ENCODE measurements around the gene MRPL38.
"Not testable (repeated sequence)": the region's sequence is repeated elsewhere in the genome, so short reads cannot be mapped to it uniquely, and the experiment has no call there.

Gene MRPL38

GRCh38 chr17:75889454-75889853, 15.2 kb downstream of the MRPL38 start:
- WGBS, 2 experiments = 91 to 92% methylated on average over 6 of the region's 6 CpGs
- no peak overlapping the region for H3K4me3 ChIP-seq (ENCODE audit: insufficient read depth, low read depth, low read length)

GRCh38 chr17:75888484-75888883, 16.2 kb downstream of the MRPL38 start:
- no peaks in the 10 kb centered on the region for H3K9me3 ChIP-seq (ENCODE audit: control insufficient read depth, low read length)
- H3K4me1 ChIP-seq (ENCODE audit: control insufficient read depth, insufficient read depth, low read length) = peaks cover 8% of the 10 kb centered on the region
- H3K4me3 ChIP-seq (ENCODE audit: insufficient read depth, low read depth, low read length) = no peak overlapping the region
- peaks cover 5% of the 10 kb centered on the region for H3K36me3 ChIP-seq (ENCODE audit: control insufficient read depth, insufficient read depth, low read length)
- no peak overlapping the region for H3K27ac ChIP-seq (ENCODE audit: insufficient read depth, low read depth, low read length, poor library complexity, severe bottlenecking)
- 92% methylated on average over 4 of the region's 6 CpGs for WGBS, 2 experiments
- H3K27me3 ChIP-seq (ENCODE audit: control insufficient read depth, insufficient read depth, low read length, poor library complexity, severe bottlenecking) = no peaks in the 10 kb centered on the region

More at GRCh38 chr17:75889454-75889853, 15.2 kb downstream of the MRPL38 start:
- H3K4me1 ChIP-seq (ENCODE audit: control insufficient read depth, insufficient read depth, low read length) = peaks cover 16% of the 10 kb centered on the region
- no peak overlapping the region for H3K27ac ChIP-seq (ENCODE audit: insufficient read depth, low read depth, low read length, poor library complexity, severe bottlenecking)
- H3K9me3 ChIP-seq (ENCODE audit: control insufficient read depth, low read length) = no peaks in the 10 kb centered on the region
- H3K36me3 ChIP-seq (ENCODE audit: control insufficient read depth, insufficient read depth, low read length) = peaks cover 5% of the 10 kb centered on the region
- H3K27me3 ChIP-seq (ENCODE audit: control insufficient read depth, insufficient read depth, low read length, poor library complexity, severe bottlenecking) = no peaks in the 10 kb centered on the region

GRCh38 chr17:75885860-75886259, 18.8 kb downstream of the MRPL38 start:
- not testable (repeated sequence) for H3K9me3 ChIP-seq (ENCODE audit: control insufficient read depth, low read length); H3K27ac ChIP-seq (ENCODE audit: insufficient read depth, low read depth, low read length, poor library complexity, severe bottlenecking); H3K36me3 ChIP-seq (ENCODE audit: control insufficient read depth, insufficient read depth, low read length); H3K4me1 ChIP-seq (ENCODE audit: control insufficient read depth, insufficient read depth, low read length); H3K27me3 ChIP-seq (ENCODE audit: control insufficient read depth, insufficient read depth, low read length, poor library complexity, severe bottlenecking); H3K4me3 ChIP-seq (ENCODE audit: insufficient read depth, low read depth, low read length)
- WGBS, 2 experiments = 91 to 94% methylated on average over 9 of the region's 9 CpGs

- no peak overlapping the region for H3K4me3 ChIP-seq (ENCODE audit: insufficient read depth, low read depth, low read length)
- WGBS, 2 experiments = 92% methylated on average over 8 of the region's 8 CpGs
- H3K4me1 ChIP-seq (ENCODE audit: control insufficient read depth, insufficient read depth, low read length) = no peaks in the 10 kb centered on the region
- H3K36me3 ChIP-seq (ENCODE audit: control insufficient read depth, insufficient read depth, low read length) = peaks cover 5% of the 10 kb centered on the region
- no peak overlapping the region for H3K27ac ChIP-seq (ENCODE audit: insufficient read depth, low read depth, low read length, poor library complexity, severe bottlenecking)
- no peaks in the 10 kb centered on the region for H3K9me3 ChIP-seq (ENCODE audit: control insufficient read depth, low read length)
- H3K27me3 ChIP-seq (ENCODE audit: control insufficient read depth, insufficient read depth, low read length, poor library complexity, severe bottlenecking) = no peaks in the 10 kb centered on the region
These were observed 19.3 kb downstream of the MRPL38 start for GRCh38 chr17:75885431-75885830.

GRCh38 chr17:75881678-75882454, 22.8 kb downstream of the MRPL38 start:
- WGBS, 2 experiments = 90 to 91% methylated on average over 15 of the region's 15 CpGs

GRCh38 chr17:75880266-75880665, 24.4 kb downstream of the MRPL38 start:
- 75 to 80% methylated on average over 7 of the region's 7 CpGs for WGBS, 2 experiments
- no peak overlapping the region for H3K27ac ChIP-seq (ENCODE audit: insufficient read depth, low read depth, low read length, poor library complexity, severe bottlenecking)

More at GRCh38 chr17:75881678-75882454, 22.8 kb downstream of the MRPL38 start:
- no peaks in the 10 kb centered on the region for H3K9me3 ChIP-seq (ENCODE audit: control insufficient read depth, low read length)
- H3K4me3 ChIP-seq (ENCODE audit: insufficient read depth, low read depth, low read length) = no peak overlapping the region
- H3K36me3 ChIP-seq (ENCODE audit: control insufficient read depth, insufficient read depth, low read length) = no peaks in the 10 kb centered on the region
- H3K27ac ChIP-seq (ENCODE audit: insufficient read depth, low read depth, low read length, poor library complexity, severe bottlenecking) = no peak overlapping the region
- peaks cover 35% of the 10 kb centered on the region for H3K27me3 ChIP-seq (ENCODE audit: control insufficient read depth, insufficient read depth, low read length, poor library complexity, severe bottlenecking)
- peaks cover 7% of the 10 kb centered on the region for H3K4me1 ChIP-seq (ENCODE audit: control insufficient read depth, insufficient read depth, low read length)

GRCh38 chr17:75878174-75878998, 26.3 kb downstream of the MRPL38 start, which contains the start of gene TRIM47:
Gene TRIM47, minus strand, starts transcription at chr17:75878581. Its CDS starts 33 bp downstream, at chr17:75878548.
- 5% methylated on average over 87 of the region's 87 CpGs for WGBS, 2 experiments
- Histone ChIP-seq H3K4me3 (ENCODE audit: insufficient read depth, low read depth, low read length) (peak within 1 kb of the TSS; percentile 47), H3K27me3 (ENCODE audit: control insufficient read depth, insufficient read depth, low read length, poor library complexity, severe bottlenecking) (peaks cover 49% of the 10 kb centered on the region), H3K9me3 (ENCODE audit: control insufficient read depth, low read length) (no peaks in the 10 kb centered on the region), H3K27ac (ENCODE audit: insufficient read depth, low read depth, low read length, poor library complexity, severe bottlenecking) (no peak within 1 kb of the TSS), H3K36me3 (ENCODE audit: control insufficient read depth, insufficient read depth, low read length) (no peaks in the 10 kb centered on the region), H3K4me1 (ENCODE audit: control insufficient read depth, insufficient read depth, low read length) (peaks cover 9% of the 10 kb centered on the region)

More at GRCh38 chr17:75880266-75880665, 24.4 kb downstream of the MRPL38 start:
- Histone ChIP-seq H3K9me3 (ENCODE audit: control insufficient read depth, low read length) (no peaks in the 10 kb centered on the region), H3K27me3 (ENCODE audit: control insufficient read depth, insufficient read depth, low read length, poor library complexity, severe bottlenecking) (peaks cover 49% of the 10 kb centered on the region), H3K4me3 (ENCODE audit: insufficient read depth, low read depth, low read length) (no peak overlapping the region), H3K36me3 (ENCODE audit: control insufficient read depth, insufficient read depth, low read length) (no peaks in the 10 kb centered on the region), H3K4me1 (ENCODE audit: control insufficient read depth, insufficient read depth, low read length) (peaks cover 9% of the 10 kb centered on the region)

- H3K4me3 ChIP-seq (ENCODE audit: insufficient read depth, low read depth, low read length) = peak overlapping the region; percentile 47
- no peak overlapping the region for H3K27ac ChIP-seq (ENCODE audit: insufficient read depth, low read depth, low read length, poor library complexity, severe bottlenecking)
- H3K36me3 ChIP-seq (ENCODE audit: control insufficient read depth, insufficient read depth, low read length) = no peaks in the 10 kb centered on the region
- 1% methylated on average over 56 of the region's 56 CpGs for WGBS, 2 experiments
- H3K27me3 ChIP-seq (ENCODE audit: control insufficient read depth, insufficient read depth, low read length, poor library complexity, severe bottlenecking) = peaks cover 49% of the 10 kb centered on the region
- H3K9me3 ChIP-seq (ENCODE audit: control insufficient read depth, low read length) = no peaks in the 10 kb centered on the region
- H3K4me1 ChIP-seq (ENCODE audit: control insufficient read depth, insufficient read depth, low read length) = peaks cover 9% of the 10 kb centered on the region
These were observed 26.9 kb downstream of the MRPL38 start for GRCh38 chr17:75877752-75878173.

GRCh38 chr17:75876938-75877751, 27.5 kb downstream of the MRPL38 start:
- peaks cover 49% of the 10 kb centered on the region for H3K27me3 ChIP-seq (ENCODE audit: control insufficient read depth, insufficient read depth, low read length, poor library complexity, severe bottlenecking)
- peak overlapping the region; percentile 47 for H3K4me3 ChIP-seq (ENCODE audit: insufficient read depth, low read depth, low read length)
- H3K4me1 ChIP-seq (ENCODE audit: control insufficient read depth, insufficient read depth, low read length) = peaks cover 9% of the 10 kb centered on the region
- no peaks in the 10 kb centered on the region for H3K36me3 ChIP-seq (ENCODE audit: control insufficient read depth, insufficient read depth, low read length)
- no peaks in the 10 kb centered on the region for H3K9me3 ChIP-seq (ENCODE audit: control insufficient read depth, low read length)
- no peak overlapping the region for H3K27ac ChIP-seq (ENCODE audit: insufficient read depth, low read depth, low read length, poor library complexity, severe bottlenecking)
- 23 to 24% methylated on average over 41 of the region's 41 CpGs for WGBS, 2 experiments

Measured in ectodermal cell (in vitro differentiated cells).